Adrenal gland (tissue), 5 donors: Measurements from ENCODE around the gene ANKFN1.

Experiments
- CTCF ChIP-seq, 6 experiments: fragments of 450-650 bp in 4 of 6; fragments of 200-600 bp in 2 of 6; sonication (generic) in 1 of 6; IDR thresholded peaks; 1 replicate in 5 of 6; 2 replicates in 1 of 6; pipeline versions ENCODE4 v1.5.1 to v1.8.0; 2016 to 2021; ENCODE audit warnings: antibody characterized with exemption in 6 of 6, mild to moderate bottlenecking in 2 of 6, moderate library complexity in 1 of 6
- POLR2A ChIP-seq, 2 donors: fragments of 450-650 bp; IDR thresholded peaks; one replicate each; pipeline ENCODE4 v1.6.1; 2017; ENCODE audit warnings: antibody characterized with exemption in 2 of 2, mild to moderate bottlenecking in 2 of 2, moderate library complexity in 1 of 2
- donor health status: DM: no; HTN: no; CAD: no.

GRCh38 chr17:56109836-56110235 lies 43.4 kb upstream of the ANKFN1 start:
- no peak for TF ChIP-seq CTCF (IDR thresholded peaks at IDR 0.05)
- TF ChIP-seq POLR2A (IDR thresholded peaks at IDR 0.05): no peak
